ENCODE measurements around the gene CALCB.
A peak's percentile ranks its signal among the peaks of the same experiment; 100 is the strongest.

Gene CALCB

DNA sequence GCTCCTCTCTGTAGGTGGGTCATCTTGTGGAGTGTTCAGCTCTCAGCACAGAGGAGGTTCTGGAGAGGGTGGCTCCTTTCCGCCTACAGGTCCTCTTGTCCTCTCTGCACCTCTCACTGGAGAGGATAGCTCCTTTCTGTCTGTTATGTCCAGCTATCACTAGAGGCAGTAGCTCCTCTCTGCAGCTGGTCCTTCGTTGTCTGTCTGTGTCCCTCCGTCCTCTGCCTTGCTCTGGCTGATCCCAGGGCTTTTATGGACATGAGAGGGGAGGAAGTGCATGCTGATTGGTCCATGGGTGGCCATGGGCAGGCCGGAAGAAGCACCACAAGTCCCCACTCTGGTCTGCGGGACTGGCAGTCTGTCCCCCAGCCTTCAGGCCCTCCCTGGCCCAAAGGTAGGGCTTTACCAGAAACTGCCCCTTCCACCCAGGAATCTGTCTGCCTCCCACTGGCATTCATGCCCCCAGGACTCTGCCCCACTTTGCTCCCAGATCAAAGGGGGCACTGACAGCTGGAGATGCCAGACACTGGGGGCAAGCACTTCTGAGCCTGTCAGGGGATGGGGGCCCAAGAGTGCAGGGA, 38.6 kb upstream of the CALCB start:
- ChIA-PET POLR2A (interaction anchor here (1.1 kb wide), 1 partner anchor 22 kb away, joined by 3 read pairs; no protein-coding TSS in a partner anchor), CTCF (interaction anchor here (1.5 kb wide), 1 partner anchor 127 kb away, joined by 5 read pairs; no protein-coding TSS in a partner anchor)
- Histone ChIP-seq H3K4me1 (ENCODE audit: control insufficient read depth, insufficient read depth, low read length) (no peaks in the 10 kb centered on the region), H3K36me3 (ENCODE audit: control insufficient read depth in 2 of 2, insufficient read depth in 1 of 2, low read length in 2 of 2) (no peaks in the 10 kb centered on the region), H3K9me3 (ENCODE audit: control insufficient read depth, insufficient read depth, low read depth, low read length) (no peaks in the 10 kb centered on the region), H3K27ac (ENCODE audit: extremely low read depth, low read depth, low read length) (no peak overlapping the region), H3K4me3 (ENCODE audit: low read depth, low read length) (no peak overlapping the region)
- TF ChIP-seq ZBTB17 (tag by site-specific recombination; IDR thresholded peaks at IDR 0.05): no peak
- TF ChIP-seq ZBTB20 (tag by site-specific recombination; IDR thresholded peaks at IDR 0.05): peak; percentile 64

DNA sequence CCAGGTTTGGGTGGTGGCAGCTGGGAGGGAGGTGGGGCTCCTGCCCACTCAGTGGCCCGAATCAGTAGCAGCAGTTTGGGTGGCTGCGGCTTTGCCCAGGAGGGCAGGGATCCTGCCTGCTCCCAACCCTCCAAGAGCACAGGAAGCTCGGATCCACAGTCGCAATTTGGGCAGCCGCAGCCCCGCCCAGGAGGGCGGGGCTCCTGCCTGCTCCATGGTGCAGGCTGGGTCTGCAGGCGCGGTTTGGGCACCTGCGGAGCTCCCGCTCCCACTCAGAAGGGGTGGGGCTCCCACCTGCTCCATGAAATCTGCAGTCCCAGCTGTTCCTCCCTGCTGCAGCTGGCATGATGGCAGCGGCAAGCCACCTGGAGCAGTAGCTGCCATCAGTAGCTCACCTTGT, 38.1 kb upstream of the CALCB start:
- Histone ChIP-seq H3K27ac (ENCODE audit: extremely low read depth, low read depth, low read length) (no peak overlapping the region), H3K4me3 (ENCODE audit: low read depth, low read length) (no peak overlapping the region), H3K36me3 (ENCODE audit: control insufficient read depth in 2 of 2, insufficient read depth in 1 of 2, low read length in 2 of 2) (no peaks in the 10 kb centered on the region), H3K9me3 (ENCODE audit: control insufficient read depth, insufficient read depth, low read depth, low read length) (no peaks in the 10 kb centered on the region), H3K4me1 (ENCODE audit: control insufficient read depth, insufficient read depth, low read length) (no peaks in the 10 kb centered on the region)
- POLR2A ChIA-PET: interaction anchor here (1.1 kb wide), 1 partner anchor 23 kb away, joined by 3 read pairs; no protein-coding TSS in a partner anchor
- CTCF ChIA-PET: interaction anchor here (0.6 to 7.6 kb wide), 4 partner anchors 31 to 128 kb away, joined by 3 to 65 read pairs (median 4); partner anchors contain the start of gene CALCB
- TF ChIP-seq, protein P1, sequence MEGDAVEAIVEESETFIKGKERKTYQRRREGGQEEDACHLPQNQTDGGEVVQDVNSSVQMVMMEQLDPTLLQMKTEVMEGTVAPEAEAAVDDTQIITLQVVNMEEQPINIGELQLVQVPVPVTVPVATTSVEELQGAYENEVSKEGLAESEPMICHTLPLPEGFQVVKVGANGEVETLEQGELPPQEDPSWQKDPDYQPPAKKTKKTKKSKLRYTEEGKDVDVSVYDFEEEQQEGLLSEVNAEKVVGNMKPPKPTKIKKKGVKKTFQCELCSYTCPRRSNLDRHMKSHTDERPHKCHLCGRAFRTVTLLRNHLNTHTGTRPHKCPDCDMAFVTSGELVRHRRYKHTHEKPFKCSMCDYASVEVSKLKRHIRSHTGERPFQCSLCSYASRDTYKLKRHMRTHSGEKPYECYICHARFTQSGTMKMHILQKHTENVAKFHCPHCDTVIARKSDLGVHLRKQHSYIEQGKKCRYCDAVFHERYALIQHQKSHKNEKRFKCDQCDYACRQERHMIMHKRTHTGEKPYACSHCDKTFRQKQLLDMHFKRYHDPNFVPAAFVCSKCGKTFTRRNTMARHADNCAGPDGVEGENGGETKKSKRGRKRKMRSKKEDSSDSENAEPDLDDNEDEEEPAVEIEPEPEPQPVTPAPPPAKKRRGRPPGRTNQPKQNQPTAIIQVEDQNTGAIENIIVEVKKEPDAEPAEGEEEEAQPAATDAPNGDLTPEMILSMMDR (tag by site-specific recombination; IDR thresholded peaks at IDR 0.05): no peak
- TF ChIP-seq, protein P2, sequence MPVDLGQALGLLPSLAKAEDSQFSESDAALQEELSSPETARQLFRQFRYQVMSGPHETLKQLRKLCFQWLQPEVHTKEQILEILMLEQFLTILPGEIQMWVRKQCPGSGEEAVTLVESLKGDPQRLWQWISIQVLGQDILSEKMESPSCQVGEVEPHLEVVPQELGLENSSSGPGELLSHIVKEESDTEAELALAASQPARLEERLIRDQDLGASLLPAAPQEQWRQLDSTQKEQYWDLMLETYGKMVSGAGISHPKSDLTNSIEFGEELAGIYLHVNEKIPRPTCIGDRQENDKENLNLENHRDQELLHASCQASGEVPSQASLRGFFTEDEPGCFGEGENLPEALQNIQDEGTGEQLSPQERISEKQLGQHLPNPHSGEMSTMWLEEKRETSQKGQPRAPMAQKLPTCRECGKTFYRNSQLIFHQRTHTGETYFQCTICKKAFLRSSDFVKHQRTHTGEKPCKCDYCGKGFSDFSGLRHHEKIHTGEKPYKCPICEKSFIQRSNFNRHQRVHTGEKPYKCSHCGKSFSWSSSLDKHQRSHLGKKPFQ (tag by site-specific recombination; IDR thresholded peaks at IDR 0.05): no peak
- TF ChIP-seq ZNF747 (tag by site-specific recombination; IDR thresholded peaks at IDR 0.05) (no peak), ZNF514 (tag by site-specific recombination; IDR thresholded peaks at IDR 0.05) (no peak), SCRT2 (tag by site-specific recombination; IDR thresholded peaks at IDR 0.05) (peak; percentile 34; the same call in 1 of the 2 replicates), ZBTB17 (tag by site-specific recombination; IDR thresholded peaks at IDR 0.05) (0 out of 2 replicates have a peak, but pooled peaks have one; percentile 27), FEZF1 (tag by site-specific recombination; IDR thresholded peaks at IDR 0.05) (no peak), ZNF530 (tag by site-specific recombination; IDR thresholded peaks at IDR 0.05; ENCODE audit: low read depth) (no peak), ZNF24 (tag by site-specific recombination; IDR thresholded peaks at IDR 0.05) (no peak), ZNF561 (tag by site-specific recombination; IDR thresholded peaks at IDR 0.05; ENCODE audit: borderline replicate concordance) (no peak), SALL2 (tag by site-specific recombination; IDR thresholded peaks at IDR 0.05; ENCODE audit: borderline replicate concordance) (no peak), ZIC2 (tag by site-specific recombination; IDR thresholded peaks at IDR 0.05) (no peak), ZNF426 (tag by site-specific recombination; IDR thresholded peaks at IDR 0.05) (no peak), ZNF114 (tag by site-specific recombination; IDR thresholded peaks at IDR 0.05) (no peak), ZNF354C (tag by site-specific recombination; IDR thresholded peaks at IDR 0.05; ENCODE audit: borderline replicate concordance, low read depth) (no peak), KLF1 (tag by site-specific recombination; IDR thresholded peaks at IDR 0.05) (peak; percentile 47; the same call in 1 of the 2 replicates), ZNF621 (tag by site-specific recombination; IDR thresholded peaks at IDR 0.05) (no peak), ZNF155 (tag by site-specific recombination; IDR thresholded peaks at IDR 0.05) (no peak), SETDB1 (IDR thresholded peaks at IDR 0.05; ENCODE audit: insufficient read length, low read length) (no peak), ZNF202 (tag by site-specific recombination; IDR thresholded peaks at IDR 0.05; ENCODE audit: borderline replicate concordance) (no peak), ZNF223 (tag by site-specific recombination; IDR thresholded peaks at IDR 0.05) (peak; percentile 63; the same call in 1 of the 2 replicates)
- TF ChIP-seq, protein P3, sequence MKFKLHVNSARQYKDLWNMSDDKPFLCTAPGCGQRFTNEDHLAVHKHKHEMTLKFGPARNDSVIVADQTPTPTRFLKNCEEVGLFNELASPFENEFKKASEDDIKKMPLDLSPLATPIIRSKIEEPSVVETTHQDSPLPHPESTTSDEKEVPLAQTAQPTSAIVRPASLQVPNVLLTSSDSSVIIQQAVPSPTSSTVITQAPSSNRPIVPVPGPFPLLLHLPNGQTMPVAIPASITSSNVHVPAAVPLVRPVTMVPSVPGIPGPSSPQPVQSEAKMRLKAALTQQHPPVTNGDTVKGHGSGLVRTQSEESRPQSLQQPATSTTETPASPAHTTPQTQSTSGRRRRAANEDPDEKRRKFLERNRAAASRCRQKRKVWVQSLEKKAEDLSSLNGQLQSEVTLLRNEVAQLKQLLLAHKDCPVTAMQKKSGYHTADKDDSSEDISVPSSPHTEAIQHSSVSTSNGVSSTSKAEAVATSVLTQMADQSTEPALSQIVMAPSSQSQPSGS (tag by site-specific recombination; IDR thresholded peaks at IDR 0.05; ENCODE audit: low read depth): no peak
- TF ChIP-seq, protein P4, sequence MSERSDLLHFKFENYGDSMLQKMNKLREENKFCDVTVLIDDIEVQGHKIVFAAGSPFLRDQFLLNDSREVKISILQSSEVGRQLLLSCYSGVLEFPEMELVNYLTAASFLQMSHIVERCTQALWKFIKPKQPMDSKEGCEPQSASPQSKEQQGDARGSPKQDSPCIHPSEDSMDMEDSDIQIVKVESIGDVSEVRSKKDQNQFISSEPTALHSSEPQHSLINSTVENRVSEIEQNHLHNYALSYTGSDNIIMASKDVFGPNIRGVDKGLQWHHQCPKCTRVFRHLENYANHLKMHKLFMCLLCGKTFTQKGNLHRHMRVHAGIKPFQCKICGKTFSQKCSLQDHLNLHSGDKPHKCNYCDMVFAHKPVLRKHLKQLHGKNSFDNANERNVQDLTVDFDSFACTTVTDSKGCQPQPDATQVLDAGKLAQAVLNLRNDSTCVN (tag by site-specific recombination; optimal IDR thresholded peaks at IDR 0.05): no peak
- TF ChIP-seq, protein P5, sequence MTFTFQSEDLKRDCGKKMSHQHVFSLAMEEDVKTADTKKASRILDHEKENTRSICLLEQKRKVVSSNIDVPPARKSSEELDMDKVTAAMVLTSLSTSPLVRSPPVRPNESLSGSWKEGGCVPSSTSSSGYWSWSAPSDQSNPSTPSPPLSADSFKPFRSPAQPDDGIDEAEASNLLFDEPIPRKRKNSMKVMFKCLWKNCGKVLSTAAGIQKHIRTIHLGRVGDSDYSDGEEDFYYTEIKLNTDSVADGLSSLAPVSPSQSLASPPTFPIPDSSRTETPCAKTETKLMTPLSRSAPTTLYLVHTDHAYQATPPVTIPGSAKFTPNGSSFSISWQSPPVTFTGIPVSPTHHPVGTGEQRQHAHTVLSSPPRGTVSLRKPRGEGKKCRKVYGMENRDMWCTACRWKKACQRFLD (tag by site-specific recombination; IDR thresholded peaks at IDR 0.05): no peak
- TF ChIP-seq, protein P6, sequence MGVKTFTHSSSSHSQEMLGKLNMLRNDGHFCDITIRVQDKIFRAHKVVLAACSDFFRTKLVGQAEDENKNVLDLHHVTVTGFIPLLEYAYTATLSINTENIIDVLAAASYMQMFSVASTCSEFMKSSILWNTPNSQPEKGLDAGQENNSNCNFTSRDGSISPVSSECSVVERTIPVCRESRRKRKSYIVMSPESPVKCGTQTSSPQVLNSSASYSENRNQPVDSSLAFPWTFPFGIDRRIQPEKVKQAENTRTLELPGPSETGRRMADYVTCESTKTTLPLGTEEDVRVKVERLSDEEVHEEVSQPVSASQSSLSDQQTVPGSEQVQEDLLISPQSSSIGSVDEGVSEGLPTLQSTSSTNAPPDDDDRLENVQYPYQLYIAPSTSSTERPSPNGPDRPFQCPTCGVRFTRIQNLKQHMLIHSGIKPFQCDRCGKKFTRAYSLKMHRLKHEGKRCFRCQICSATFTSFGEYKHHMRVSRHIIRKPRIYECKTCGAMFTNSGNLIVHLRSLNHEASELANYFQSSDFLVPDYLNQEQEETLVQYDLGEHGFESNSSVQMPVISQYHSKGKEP (tag by site-specific recombination; IDR thresholded peaks at IDR 0.05): peak; percentile 57; the same call in 1 of the 2 replicates

All from HEK293 (cell line).